ENCODE results near the gene ZNF385B. TPM values are rescaled to one million over a fixed set of nuclear protein-coding genes. Genes with fewer than 3 reads are reported as not detected.

Gene ZNF385B
- total and polyA plus RNA-seq, 4 donors = 3.0 to 7.2 (median 3.9) TPM

DNA sequence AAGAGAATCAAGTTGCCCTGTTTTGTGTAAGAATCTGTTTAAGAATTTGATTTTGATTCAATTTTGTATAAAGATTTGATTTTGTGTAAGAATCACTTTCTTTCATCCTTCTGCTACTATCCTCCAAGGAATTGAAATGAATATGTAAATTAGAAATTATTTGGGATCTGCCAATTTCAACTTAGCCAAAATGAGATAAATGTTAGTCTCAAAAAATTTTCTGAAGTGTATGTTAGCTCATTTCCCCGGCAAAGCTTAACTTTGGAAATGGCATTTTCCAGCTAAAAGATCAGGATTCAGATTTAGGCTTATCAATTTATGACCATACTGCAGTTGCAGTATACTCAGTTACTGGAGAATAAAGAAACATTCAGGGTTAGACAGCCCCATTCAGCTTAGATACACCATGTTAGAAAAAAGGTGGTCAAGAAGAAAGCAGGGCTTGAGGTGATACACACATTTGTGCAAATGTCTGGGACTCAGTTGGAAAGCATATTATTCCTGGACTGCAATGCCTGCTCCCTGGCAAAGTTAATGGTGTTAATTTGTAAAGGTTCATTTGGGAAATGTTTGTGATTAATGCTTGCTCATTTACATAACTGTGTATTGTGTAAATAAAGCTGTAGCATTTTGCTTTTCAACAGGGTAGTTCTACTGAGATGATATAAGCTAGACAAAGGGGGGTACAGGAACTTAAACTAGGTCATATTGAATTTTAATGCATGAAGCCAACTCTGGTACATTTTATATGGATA, 349.0 kb downstream of the ZNF385B start:
- TF ChIP-seq EGR1 (IDR thresholded peaks at IDR 0.05; ENCODE audit: low read depth in 2 of 2) = no peak
- TF ChIP-seq NR2F2 (IDR thresholded peaks at IDR 0.05) = no peak
- TF ChIP-seq RXRA (IDR thresholded peaks at IDR 0.05) = no peak
- no peak for TF ChIP-seq YY1 (IDR thresholded peaks at IDR 0.05)
- no peak for TF ChIP-seq FOXA2 (IDR thresholded peaks at IDR 0.05)
- TF ChIP-seq, protein P1, sequence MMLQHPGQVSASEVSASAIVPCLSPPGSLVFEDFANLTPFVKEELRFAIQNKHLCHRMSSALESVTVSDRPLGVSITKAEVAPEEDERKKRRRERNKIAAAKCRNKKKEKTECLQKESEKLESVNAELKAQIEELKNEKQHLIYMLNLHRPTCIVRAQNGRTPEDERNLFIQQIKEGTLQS (IDR thresholded peaks at IDR 0.05) = no peak
- TF ChIP-seq, protein P2, sequence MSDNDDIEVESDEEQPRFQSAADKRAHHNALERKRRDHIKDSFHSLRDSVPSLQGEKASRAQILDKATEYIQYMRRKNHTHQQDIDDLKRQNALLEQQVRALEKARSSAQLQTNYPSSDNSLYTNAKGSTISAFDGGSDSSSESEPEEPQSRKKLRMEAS (IDR thresholded peaks at IDR 0.05) = no peak
- TF ChIP-seq JUND (IDR thresholded peaks at IDR 0.05) = no peak
- H3K4me1 ChIP-seq (ENCODE audit: control insufficient read depth in 4 of 4, insufficient read depth in 4 of 4, low read length in 3 of 4) = no peaks in the 10 kb centered on the region
- H3K9ac ChIP-seq (ENCODE audit: low read depth in 1 of 2, low read length in 2 of 2) = no peak overlapping the region
- 90% methylated on average over 1 of the region's 1 CpG for WGBS
- no peak for DNase-seq (ENCODE audit: low spot score)
- H3K27ac ChIP-seq (ENCODE audit: low read depth in 1 of 2, low read length in 2 of 2) = no peak overlapping the region
- no peaks in the 10 kb centered on the region for H3K27me3 ChIP-seq (ENCODE audit: control insufficient read depth in 4 of 4, insufficient read depth in 4 of 4, low read length in 3 of 4)
- H3K36me3 ChIP-seq (ENCODE audit: control insufficient read depth in 4 of 4, insufficient read depth in 3 of 4, low read depth in 1 of 4, low read length in 3 of 4) = peaks cover 0 to 33% (median 5%) of the 10 kb centered on the region in 4 donors
- H3K9me3 ChIP-seq (ENCODE audit: control insufficient read depth in 4 of 4, low read length in 3 of 4) = no peaks in the 10 kb centered on the region
- no peak overlapping the region for H3K4me3 ChIP-seq (ENCODE audit: low read depth in 1 of 3, low read length in 3 of 3)

DNA sequence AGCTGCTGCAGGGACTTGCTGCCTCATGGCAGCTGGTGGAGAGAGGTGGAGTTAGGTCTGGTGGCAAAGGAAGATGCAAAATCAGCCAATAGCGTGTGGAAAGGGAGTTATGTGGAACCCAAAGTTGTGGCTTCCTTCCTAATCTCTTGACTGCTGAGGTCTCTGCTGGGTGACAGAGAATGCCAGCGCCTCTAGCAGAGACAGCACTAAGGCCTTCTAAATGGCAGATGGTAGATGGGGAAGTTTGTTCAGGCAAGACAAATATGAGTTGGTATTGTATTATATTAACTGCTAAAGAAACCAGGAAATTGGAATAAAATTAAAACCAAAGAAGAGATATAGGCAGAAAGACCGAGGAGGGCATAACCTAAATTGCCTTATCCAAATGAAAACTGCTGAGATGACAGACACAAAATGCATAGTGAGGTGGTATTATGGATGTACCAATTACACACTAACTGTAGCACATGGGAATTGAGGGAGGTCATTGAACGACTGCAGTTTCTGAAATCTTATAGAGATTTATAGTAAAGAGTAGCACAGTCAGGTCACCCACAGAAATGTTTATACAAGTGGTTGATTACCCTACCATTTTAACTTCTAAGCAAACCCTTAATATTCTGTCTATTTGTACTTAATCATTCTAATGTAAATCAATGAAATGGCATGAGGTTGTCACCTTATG, 350.2 kb downstream of the ZNF385B start:
- Histone ChIP-seq H3K4me1 (ENCODE audit: control insufficient read depth in 4 of 4, insufficient read depth in 4 of 4, low read length in 3 of 4) (no peaks in the 10 kb centered on the region), H3K27me3 (ENCODE audit: control insufficient read depth in 4 of 4, insufficient read depth in 4 of 4, low read length in 3 of 4) (no peaks in the 10 kb centered on the region), H3K36me3 (ENCODE audit: control insufficient read depth in 4 of 4, insufficient read depth in 3 of 4, low read depth in 1 of 4, low read length in 3 of 4) (peaks cover 0 to 33% (median 5%) of the 10 kb centered on the region in 4 donors), H3K27ac (ENCODE audit: low read depth in 1 of 2, low read length in 2 of 2) (no peak overlapping the region), H3K9ac (ENCODE audit: low read depth in 1 of 2, low read length in 2 of 2) (no peak overlapping the region), H3K4me3 (ENCODE audit: low read depth in 1 of 3, low read length in 3 of 3) (no peak overlapping the region), H3K9me3 (ENCODE audit: control insufficient read depth in 4 of 4, low read length in 3 of 4) (no peaks in the 10 kb centered on the region)
- WGBS = 81% methylated on average over 4 of the region's 4 CpGs
- no peak for TF ChIP-seq GABPA (IDR thresholded peaks at IDR 0.05 in 1 of 2, conservative IDR thresholded peaks at IDR 0.05 in 1 of 2)
- TF ChIP-seq, protein P3, sequence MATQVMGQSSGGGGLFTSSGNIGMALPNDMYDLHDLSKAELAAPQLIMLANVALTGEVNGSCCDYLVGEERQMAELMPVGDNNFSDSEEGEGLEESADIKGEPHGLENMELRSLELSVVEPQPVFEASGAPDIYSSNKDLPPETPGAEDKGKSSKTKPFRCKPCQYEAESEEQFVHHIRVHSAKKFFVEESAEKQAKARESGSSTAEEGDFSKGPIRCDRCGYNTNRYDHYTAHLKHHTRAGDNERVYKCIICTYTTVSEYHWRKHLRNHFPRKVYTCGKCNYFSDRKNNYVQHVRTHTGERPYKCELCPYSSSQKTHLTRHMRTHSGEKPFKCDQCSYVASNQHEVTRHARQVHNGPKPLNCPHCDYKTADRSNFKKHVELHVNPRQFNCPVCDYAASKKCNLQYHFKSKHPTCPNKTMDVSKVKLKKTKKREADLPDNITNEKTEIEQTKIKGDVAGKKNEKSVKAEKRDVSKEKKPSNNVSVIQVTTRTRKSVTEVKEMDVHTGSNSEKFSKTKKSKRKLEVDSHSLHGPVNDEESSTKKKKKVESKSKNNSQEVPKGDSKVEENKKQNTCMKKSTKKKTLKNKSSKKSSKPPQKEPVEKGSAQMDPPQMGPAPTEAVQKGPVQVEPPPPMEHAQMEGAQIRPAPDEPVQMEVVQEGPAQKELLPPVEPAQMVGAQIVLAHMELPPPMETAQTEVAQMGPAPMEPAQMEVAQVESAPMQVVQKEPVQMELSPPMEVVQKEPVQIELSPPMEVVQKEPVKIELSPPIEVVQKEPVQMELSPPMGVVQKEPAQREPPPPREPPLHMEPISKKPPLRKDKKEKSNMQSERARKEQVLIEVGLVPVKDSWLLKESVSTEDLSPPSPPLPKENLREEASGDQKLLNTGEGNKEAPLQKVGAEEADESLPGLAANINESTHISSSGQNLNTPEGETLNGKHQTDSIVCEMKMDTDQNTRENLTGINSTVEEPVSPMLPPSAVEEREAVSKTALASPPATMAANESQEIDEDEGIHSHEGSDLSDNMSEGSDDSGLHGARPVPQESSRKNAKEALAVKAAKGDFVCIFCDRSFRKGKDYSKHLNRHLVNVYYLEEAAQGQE (IDR thresholded peaks at IDR 0.05) = no peak
- no peak for TF ChIP-seq EGR1 (IDR thresholded peaks at IDR 0.05; ENCODE audit: low read depth in 2 of 2)
- TF ChIP-seq HNF4A (conservative IDR thresholded peaks at IDR 0.05) = no peak
- TF ChIP-seq, protein P4, sequence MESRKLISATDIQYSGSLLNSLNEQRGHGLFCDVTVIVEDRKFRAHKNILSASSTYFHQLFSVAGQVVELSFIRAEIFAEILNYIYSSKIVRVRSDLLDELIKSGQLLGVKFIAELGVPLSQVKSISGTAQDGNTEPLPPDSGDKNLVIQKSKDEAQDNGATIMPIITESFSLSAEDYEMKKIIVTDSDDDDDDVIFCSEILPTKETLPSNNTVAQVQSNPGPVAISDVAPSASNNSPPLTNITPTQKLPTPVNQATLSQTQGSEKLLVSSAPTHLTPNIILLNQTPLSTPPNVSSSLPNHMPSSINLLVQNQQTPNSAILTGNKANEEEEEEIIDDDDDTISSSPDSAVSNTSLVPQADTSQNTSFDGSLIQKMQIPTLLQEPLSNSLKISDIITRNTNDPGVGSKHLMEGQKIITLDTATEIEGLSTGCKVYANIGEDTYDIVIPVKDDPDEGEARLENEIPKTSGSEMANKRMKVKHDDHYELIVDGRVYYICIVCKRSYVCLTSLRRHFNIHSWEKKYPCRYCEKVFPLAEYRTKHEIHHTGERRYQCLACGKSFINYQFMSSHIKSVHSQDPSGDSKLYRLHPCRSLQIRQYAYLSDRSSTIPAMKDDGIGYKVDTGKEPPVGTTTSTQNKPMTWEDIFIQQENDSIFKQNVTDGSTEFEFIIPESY (IDR thresholded peaks at IDR 0.05) = no peak
- TF ChIP-seq, protein P1 (IDR thresholded peaks at IDR 0.05) = no peak
- no peak for TF ChIP-seq NR2F2 (IDR thresholded peaks at IDR 0.05)
- TF ChIP-seq RAD21 (IDR thresholded peaks at IDR 0.05) = no peak
- TF ChIP-seq TAF1 (conservative IDR thresholded peaks at IDR 0.05) = no peak
- no peak for DNase-seq (ENCODE audit: low spot score)
